ENCODE data around the gene ADCY2.
A peak's percentile ranks its signal among the peaks of the same experiment; 100 is the strongest.

DNA sequence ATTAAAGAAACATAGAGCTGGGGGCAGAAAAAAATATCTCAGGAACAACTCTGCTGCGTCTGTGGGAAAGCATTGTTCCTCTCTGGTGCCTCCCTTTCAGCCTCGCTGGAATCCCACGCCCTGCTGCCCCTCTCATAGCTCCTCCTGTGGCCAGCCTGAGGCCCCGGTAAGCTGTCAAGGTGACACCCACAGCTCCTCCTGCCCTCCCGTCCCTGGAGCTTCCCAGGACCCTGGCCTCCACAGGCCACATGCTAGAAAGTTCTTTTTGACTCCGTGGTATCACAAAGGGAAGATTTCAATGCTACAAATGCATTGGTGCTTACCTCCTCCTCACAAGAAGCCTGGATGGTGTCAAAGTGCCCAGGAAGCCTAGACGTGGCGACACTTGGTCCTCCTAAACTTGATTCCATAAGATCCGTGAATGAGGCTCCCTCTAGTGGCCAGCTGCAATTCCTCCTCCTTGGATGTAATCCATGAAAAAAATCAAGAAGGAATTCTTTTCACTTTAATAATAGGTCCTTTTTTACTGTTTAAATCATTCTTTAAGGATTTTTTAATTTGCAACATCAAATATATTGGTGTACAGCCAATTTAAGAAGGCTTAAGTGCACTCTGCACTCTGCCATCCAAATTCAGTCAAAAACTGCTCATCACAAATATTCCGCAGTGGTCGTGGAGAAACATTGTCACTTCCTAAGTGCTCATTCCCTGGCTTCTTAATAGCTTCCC is 350.1 kb downstream of the ADCY2 start:
- TF ChIP-seq, protein P1, sequence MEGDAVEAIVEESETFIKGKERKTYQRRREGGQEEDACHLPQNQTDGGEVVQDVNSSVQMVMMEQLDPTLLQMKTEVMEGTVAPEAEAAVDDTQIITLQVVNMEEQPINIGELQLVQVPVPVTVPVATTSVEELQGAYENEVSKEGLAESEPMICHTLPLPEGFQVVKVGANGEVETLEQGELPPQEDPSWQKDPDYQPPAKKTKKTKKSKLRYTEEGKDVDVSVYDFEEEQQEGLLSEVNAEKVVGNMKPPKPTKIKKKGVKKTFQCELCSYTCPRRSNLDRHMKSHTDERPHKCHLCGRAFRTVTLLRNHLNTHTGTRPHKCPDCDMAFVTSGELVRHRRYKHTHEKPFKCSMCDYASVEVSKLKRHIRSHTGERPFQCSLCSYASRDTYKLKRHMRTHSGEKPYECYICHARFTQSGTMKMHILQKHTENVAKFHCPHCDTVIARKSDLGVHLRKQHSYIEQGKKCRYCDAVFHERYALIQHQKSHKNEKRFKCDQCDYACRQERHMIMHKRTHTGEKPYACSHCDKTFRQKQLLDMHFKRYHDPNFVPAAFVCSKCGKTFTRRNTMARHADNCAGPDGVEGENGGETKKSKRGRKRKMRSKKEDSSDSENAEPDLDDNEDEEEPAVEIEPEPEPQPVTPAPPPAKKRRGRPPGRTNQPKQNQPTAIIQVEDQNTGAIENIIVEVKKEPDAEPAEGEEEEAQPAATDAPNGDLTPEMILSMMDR (conservative IDR thresholded peaks at IDR 0.05; ENCODE audit: low read depth in 2 of 2) = peak; percentile 86 to 99
- TF ChIP-seq EZH2phosphoT487 (IDR thresholded peaks at IDR 0.05; ENCODE audit: unreplicated experiment) = no peak
- no peak for TF ChIP-seq EZH2 (IDR thresholded peaks at IDR 0.05; ENCODE audit: low read depth, unreplicated experiment)

Data from GM23338 (cell line).